Suprapubic skin (tissue), 4 donors: ENCODE data around the gene SCN1B.

Experiments used
- CTCF ChIP-seq, 2 donors: fragments of 200-600 bp in 1 of 2; fragments of 450-650 bp in 1 of 2; sonication (generic) in 1 of 2; IDR thresholded peaks; one replicate each; pipeline ENCODE4 v1.5.1; 2016 to 2019; ENCODE audit warnings: antibody characterized with exemption in 2 of 2, mild to moderate bottlenecking in 1 of 2, moderate library complexity in 1 of 2
- EP300 ChIP-seq: sonication (generic); formaldehyde crosslinking; IDR thresholded peaks from one replicate; pipeline ENCODE4 v1.6.1; 2017; ENCODE audit warnings: antibody characterized with exemption
- POLR2AphosphoS5 ChIP-seq, 3 donors: sonication (generic); formaldehyde crosslinking; IDR thresholded peaks; one replicate each; pipeline ENCODE4 v1.6.1; 2017; ENCODE audit warnings: antibody characterized with exemption in 3 of 3

GRCh38 chr19:35015954-35016351 lies 14.3 kb upstream of the SCN1B start:
- no peak for TF ChIP-seq POLR2AphosphoS5 (IDR thresholded peaks at IDR 0.05)
- no peak for TF ChIP-seq CTCF (IDR thresholded peaks at IDR 0.05)
- no peak for TF ChIP-seq EP300
